Mesenchymal stem cell (in vitro differentiated cells and primary cell): ENCODE measurements around the gene HAPLN3.

ENCODE experiments used
- DNase-seq: peaks from one replicate; pipeline ENCODE4 v3.0.0-alpha.2; 2013
- H2AFZ ChIP-seq: one replicate; pipeline ENCODE4 v1.6.1; 2013; ENCODE audit warnings: low read depth, mild to moderate bottlenecking, control low read depth, inconsistent platforms, low read length, moderate library complexity
- H2AK5ac ChIP-seq: 2 replicates; pipeline ENCODE4 v1.6.1; 2013; ENCODE audit warnings: low read length, moderate library complexity, mild to moderate bottlenecking, inconsistent platforms; ENCODE audit not compliant: severe bottlenecking
- H2BK120ac ChIP-seq: one replicate; pipeline ENCODE4 v1.6.1; 2013; ENCODE audit warnings: low read depth, mild to moderate bottlenecking, inconsistent platforms, low read length, moderate library complexity
- H2BK12ac ChIP-seq, 2 experiments: one replicate each; pipeline ENCODE4 v1.6.1; 2013; ENCODE audit warnings: inconsistent platforms in 2 of 2, low read length in 2 of 2, mild to moderate bottlenecking in 2 of 2, moderate library complexity in 2 of 2, control low read depth in 1 of 2
- H2BK15ac ChIP-seq: one replicate; pipeline ENCODE4 v1.6.1; 2013; ENCODE audit warnings: mild to moderate bottlenecking, low read depth, inconsistent platforms; ENCODE audit not compliant: poor library complexity, severe bottlenecking
- H2BK5ac ChIP-seq: 2 replicates; pipeline ENCODE4 v1.6.1; 2013; ENCODE audit warnings: low read depth, mild to moderate bottlenecking, low read length, control low read depth, inconsistent platforms; ENCODE audit not compliant: poor library complexity, severe bottlenecking
- H3K14ac ChIP-seq, 2 experiments: one replicate each; pipeline ENCODE4 v1.6.1; 2013; ENCODE audit warnings: inconsistent platforms in 2 of 2, low read length in 2 of 2, control low read depth in 1 of 2, mild to moderate bottlenecking in 1 of 2, moderate library complexity in 1 of 2
- H3K18ac ChIP-seq, 2 experiments: one replicate each; pipeline ENCODE4 v1.6.1; 2013; ENCODE audit warnings: inconsistent platforms in 2 of 2, low read length in 2 of 2, control low read depth in 1 of 2, low read depth in 1 of 2, mild to moderate bottlenecking in 1 of 2
- H3K23ac ChIP-seq, 2 experiments: one replicate each; pipeline ENCODE4 v1.6.1; 2013; ENCODE audit warnings: inconsistent platforms in 2 of 2, low read length in 2 of 2, mild to moderate bottlenecking in 2 of 2, moderate library complexity in 2 of 2, control low read depth in 1 of 2
- H3K27ac ChIP-seq: 2 replicates; pipeline ENCODE4 v1.5.1; 2013; ENCODE audit warnings: mild to moderate bottlenecking, moderate library complexity, low read length, control low read depth, inconsistent platforms; ENCODE audit not compliant: poor library complexity, severe bottlenecking
- H3K27me3 ChIP-seq, 2 experiments: 2 replicates each; pipeline versions ENCODE4 v1.6.1 to v1.7.0; 2013; ENCODE audit warnings: low read length in 2 of 2, mild to moderate bottlenecking in 2 of 2, moderate library complexity in 2 of 2, control low read depth in 1 of 2, inconsistent platforms in 1 of 2; ENCODE audit not compliant: control insufficient read depth in 1 of 2, insufficient read depth in 1 of 2
- H3K36me3 ChIP-seq, 2 experiments: 2 replicates each; pipeline versions ENCODE4 v1.6.1 to v1.7.0; 2013; ENCODE audit warnings: low read length in 2 of 2, control low read depth in 1 of 2, inconsistent platforms in 1 of 2, low read depth in 1 of 2, mild to moderate bottlenecking in 1 of 2; ENCODE audit not compliant: insufficient read depth in 2 of 2, control insufficient read depth in 1 of 2
- H3K4ac ChIP-seq, 2 experiments: one replicate each; pipeline ENCODE4 v1.6.1; 2013; ENCODE audit warnings: inconsistent platforms in 2 of 2, low read length in 2 of 2, mild to moderate bottlenecking in 2 of 2, moderate library complexity in 2 of 2, control low read depth in 1 of 2, low read depth in 1 of 2
- H3K4me1 ChIP-seq: 2 replicates; pipeline ENCODE4 v1.6.1; 2013; ENCODE audit warnings: low read depth, low read length, control low read depth; ENCODE audit not compliant: control insufficient read depth, insufficient read depth
- H3K4me2 ChIP-seq: 2 replicates; pipeline ENCODE4 v1.6.1; 2013; ENCODE audit warnings: low read length, mild to moderate bottlenecking, inconsistent platforms; ENCODE audit not compliant: poor library complexity, severe bottlenecking
- H3K4me3 ChIP-seq, 2 experiments: 2 replicates each; pipeline versions ENCODE4 v1.5.1 to v1.7.0; 2013; ENCODE audit warnings: low read length in 2 of 2, mild to moderate bottlenecking in 2 of 2, control low read depth in 1 of 2, low read depth in 1 of 2; ENCODE audit not compliant: insufficient read depth in 1 of 2
- H3K79me1 ChIP-seq: replicated peaks from 2 replicates; pipeline ENCODE4 v1.6.1; 2013; ENCODE audit warnings: mild to moderate bottlenecking, control low read depth, low read length, inconsistent platforms; ENCODE audit not compliant: poor library complexity, severe bottlenecking
- H3K9ac ChIP-seq: 2 replicates; pipeline ENCODE4 v1.7.0; 2013; ENCODE audit warnings: mild to moderate bottlenecking, low read length, moderate library complexity
- H3K9me3 ChIP-seq: 2 replicates; pipeline ENCODE4 v1.7.0; 2013; ENCODE audit warnings: mild to moderate bottlenecking, low read length; ENCODE audit not compliant: control insufficient read depth
- H4K8ac ChIP-seq: one replicate; pipeline ENCODE4 v1.6.1; 2013; ENCODE audit warnings: inconsistent platforms, mild to moderate bottlenecking, low read length, moderate library complexity
- H4K91ac ChIP-seq: one replicate; pipeline ENCODE4 v1.6.1; 2013; ENCODE audit warnings: mild to moderate bottlenecking, low read length, inconsistent platforms
- WGBS: methylation state at CpG from one replicate; pipeline ENCODE4 v1.1.7; 2013; ENCODE audit warnings: mixed read lengths; 5-methylcytosine and 5-hydroxymethylcytosine counted together

HAPLN3 gene

DNA sequence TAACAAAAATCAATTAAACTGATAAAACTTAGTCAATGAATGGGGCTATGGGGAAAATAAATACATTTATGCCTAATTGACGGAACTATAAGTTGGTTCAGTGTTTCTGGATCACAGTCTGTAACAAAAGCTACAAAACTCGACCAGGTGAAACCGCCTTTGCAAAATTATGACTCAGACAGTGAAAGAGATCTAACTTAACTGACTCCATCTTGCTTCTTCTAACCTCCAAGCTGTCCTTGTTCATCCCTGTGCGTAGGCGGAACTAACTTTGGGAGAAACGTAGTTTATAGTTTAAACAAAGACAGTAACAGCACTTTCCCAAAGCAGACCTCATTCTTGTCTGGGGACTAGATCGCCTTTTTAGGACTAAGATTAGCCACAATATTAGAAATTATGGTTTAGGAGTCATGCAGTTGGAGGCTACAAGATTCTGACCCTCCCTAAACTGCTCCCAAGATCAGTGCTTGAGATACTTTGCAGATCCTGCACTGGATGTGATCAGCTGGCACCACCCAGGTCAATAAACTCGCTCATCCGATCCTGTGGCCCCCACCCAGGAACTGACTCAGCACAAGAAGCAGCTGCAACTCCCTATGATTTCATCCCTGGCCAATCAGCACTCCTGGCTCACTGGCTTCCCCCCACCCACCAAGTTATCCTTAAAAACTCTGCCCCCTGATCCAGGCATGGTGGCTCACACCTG lies 25.0 kb upstream of the HAPLN3 start:
- Histone ChIP-seq H3K27me3 (no peaks in the 10 kb centered on the region), H3K27ac (no peak overlapping the region), H3K4me2 (no peak overlapping the region), H2AK5ac (no peak overlapping the region), H4K91ac (no peak overlapping the region), H4K8ac (no peak overlapping the region), H3K4me1 (peaks cover 15% of the 10 kb centered on the region), H3K36me3 (no peaks in the 10 kb centered on the region), H2BK15ac (no peak overlapping the region), H3K18ac (no peak overlapping the region), H2BK120ac (no peak overlapping the region), H3K9ac (no peak overlapping the region), H2BK5ac (no peak overlapping the region), H3K9me3 (no peaks in the 10 kb centered on the region), H2BK12ac (no peak overlapping the region), H3K14ac (no peak overlapping the region), H3K4ac (no peak overlapping the region), H3K4me3 (no peak overlapping the region), H2AFZ (no peak overlapping the region), H3K23ac (no peak overlapping the region), H3K79me1 (no peaks in the 10 kb centered on the region)
- 72% methylated on average over 7 of the region's 9 CpGs for WGBS
- DNase-seq, result peak; percentile 36

DNA sequence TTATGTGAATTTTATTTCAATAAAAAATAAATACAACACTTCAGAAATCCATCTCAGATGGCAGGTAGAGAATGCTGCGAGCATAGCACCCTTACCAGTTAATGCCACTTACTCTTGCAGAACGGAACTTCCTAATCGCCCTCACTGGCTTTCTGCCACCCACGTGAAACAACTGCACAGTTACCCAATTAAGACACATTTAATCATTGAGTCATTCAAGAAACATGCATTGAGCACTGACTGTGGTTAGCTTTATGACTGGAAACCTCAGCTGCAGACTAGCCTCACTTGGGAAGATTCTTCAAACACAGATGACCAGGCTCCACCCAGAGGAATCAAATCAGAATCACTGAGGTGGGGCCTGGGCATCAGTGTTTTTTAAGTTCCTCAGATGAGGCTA lies 23.4 kb upstream of the HAPLN3 start:
- 3% methylated on average over 4 of the region's 4 CpGs for WGBS
- Histone ChIP-seq H2AK5ac (peak overlapping the region; percentile 95), H3K18ac (no peak overlapping the region), H2AFZ (no peak overlapping the region), H2BK120ac (no peak overlapping the region), H2BK15ac (no peak overlapping the region), H4K8ac (no peak overlapping the region), H3K4ac (no peak overlapping the region), H3K79me1 (no peaks in the 10 kb centered on the region), H3K23ac (no peak overlapping the region), H3K14ac (no peak overlapping the region), H3K27ac (peak overlapping the region; percentile 84), H3K27me3 (no peaks in the 10 kb centered on the region), H3K9ac (peak overlapping the region; percentile 42), H3K4me3 (no peak overlapping the region), H3K36me3 (no peaks in the 10 kb centered on the region), H3K4me1 (peaks cover 15% of the 10 kb centered on the region), H2BK5ac (no peak overlapping the region), H3K9me3 (no peaks in the 10 kb centered on the region), H2BK12ac (no peak overlapping the region), H4K91ac (no peak overlapping the region), H3K4me2 (peak overlapping the region; percentile 45)
- peak; percentile 98 for DNase-seq

DNA sequence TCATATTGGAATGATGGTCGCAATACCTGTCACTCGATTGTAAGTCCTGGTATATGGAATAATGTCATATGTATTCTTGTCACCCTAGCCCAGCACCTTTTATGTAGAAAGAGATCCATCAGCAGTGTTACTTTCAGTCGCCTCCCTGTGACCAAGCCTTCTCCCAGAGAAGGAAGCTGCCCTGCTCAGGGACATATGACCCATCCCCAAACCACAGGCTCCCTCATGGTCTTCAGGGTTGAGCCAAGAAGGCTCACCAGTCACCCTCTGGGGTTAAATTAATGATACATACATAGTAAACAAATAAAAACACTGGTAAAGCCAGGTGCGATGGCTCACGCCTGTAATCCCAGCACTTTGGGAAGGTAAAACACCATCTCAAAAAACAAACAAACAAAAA lies 22.4 kb upstream of the HAPLN3 start:
- H2BK5ac ChIP-seq, result no peak overlapping the region
- no peaks in the 10 kb centered on the region for H3K9me3 ChIP-seq
- H3K18ac ChIP-seq, result no peak overlapping the region
- peak overlapping the region; percentile 96 for H2AK5ac ChIP-seq
- H3K9ac ChIP-seq, result no peak overlapping the region
- no peak overlapping the region for H3K23ac ChIP-seq
- H3K4me2 ChIP-seq, result no peak overlapping the region
- WGBS, result 100% methylated on average over 3 of the region's 5 CpGs
- no peak overlapping the region for H3K4me3 ChIP-seq
- no peaks in the 10 kb centered on the region for H3K79me1 ChIP-seq
- no peak overlapping the region for H2BK12ac ChIP-seq
- no peak overlapping the region for H2BK15ac ChIP-seq
- no peak overlapping the region for H3K14ac ChIP-seq
- no peaks in the 10 kb centered on the region for H3K36me3 ChIP-seq
- H4K8ac ChIP-seq, result no peak overlapping the region
- H2AFZ ChIP-seq, result no peak overlapping the region
- H4K91ac ChIP-seq, result no peak overlapping the region
- peak overlapping the region; percentile 49 for H2BK120ac ChIP-seq
- H3K4me1 ChIP-seq, result peaks cover 15% of the 10 kb centered on the region
- H3K4ac ChIP-seq, result no peak overlapping the region
- no peak for DNase-seq
- H3K27ac ChIP-seq, result no peak overlapping the region
- H3K27me3 ChIP-seq, result no peaks in the 10 kb centered on the region

DNA sequence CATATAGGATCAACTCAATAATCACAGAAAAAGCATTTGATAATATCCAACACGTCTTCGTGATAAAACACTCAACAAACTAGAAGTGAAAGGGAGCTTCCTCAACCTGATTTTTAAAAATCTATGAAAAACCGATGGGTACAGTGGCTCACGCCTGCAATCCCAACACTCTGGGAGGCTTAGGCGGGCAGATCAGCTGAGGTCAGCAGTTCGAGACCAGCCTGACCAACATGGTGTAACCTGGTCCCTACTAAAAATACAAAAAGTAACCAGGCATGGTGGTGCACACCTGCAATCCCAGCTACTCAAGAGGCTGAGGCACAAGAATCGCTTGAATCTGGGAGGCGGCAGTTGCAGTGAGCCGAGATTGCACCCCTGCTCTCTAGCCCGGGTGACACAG lies 20.0 kb upstream of the HAPLN3 start:
- peaks cover 25% of the 10 kb centered on the region for H3K4me1 ChIP-seq
- H3K27me3 ChIP-seq, result no peaks in the 10 kb centered on the region
- no peak overlapping the region for H2BK5ac ChIP-seq
- no peak overlapping the region for H2AFZ ChIP-seq
- no peak overlapping the region for H3K4me3 ChIP-seq
- no peak for DNase-seq
- no peak overlapping the region for H3K9ac ChIP-seq
- 96% methylated on average over 6 of the region's 10 CpGs for WGBS
- no peak overlapping the region for H4K91ac ChIP-seq
- H2BK120ac ChIP-seq, result no peak overlapping the region
- H2AK5ac ChIP-seq, result no peak overlapping the region
- peak overlapping the region; percentile 25 to 66 for H2BK12ac ChIP-seq
- H4K8ac ChIP-seq, result no peak overlapping the region
- H2BK15ac ChIP-seq, result no peak overlapping the region
- H3K18ac ChIP-seq, result no peak overlapping the region
- no peaks in the 10 kb centered on the region for H3K9me3 ChIP-seq
- H3K4me2 ChIP-seq, result no peak overlapping the region
- no peak overlapping the region for H3K23ac ChIP-seq
- peaks cover 8% of the 10 kb centered on the region for H3K79me1 ChIP-seq
- H3K27ac ChIP-seq, result no peak overlapping the region
- peaks cover 0 to 2% of the 10 kb centered on the region in 2 experiments for H3K36me3 ChIP-seq
- H3K4ac ChIP-seq, result no peak overlapping the region
- H3K14ac ChIP-seq, result no peak overlapping the region
